Measurements from ENCODE around the gene PHETA1.
A peak's percentile ranks its signal among the peaks of the same experiment; 100 is the strongest.
"Not testable (repeated sequence)": the region's sequence is repeated elsewhere in the genome, so short reads cannot be mapped to it uniquely, and the experiment has no call there.

The PHETA1 gene

GRCh38 chr12:111405149-111405858, 36.4 kb upstream of the PHETA1 start:
- DNase-seq = peak; percentile 51

GRCh38 chr12:111404362-111405148, 35.7 kb upstream of the PHETA1 start:
- no peak for DNase-seq

DNA sequence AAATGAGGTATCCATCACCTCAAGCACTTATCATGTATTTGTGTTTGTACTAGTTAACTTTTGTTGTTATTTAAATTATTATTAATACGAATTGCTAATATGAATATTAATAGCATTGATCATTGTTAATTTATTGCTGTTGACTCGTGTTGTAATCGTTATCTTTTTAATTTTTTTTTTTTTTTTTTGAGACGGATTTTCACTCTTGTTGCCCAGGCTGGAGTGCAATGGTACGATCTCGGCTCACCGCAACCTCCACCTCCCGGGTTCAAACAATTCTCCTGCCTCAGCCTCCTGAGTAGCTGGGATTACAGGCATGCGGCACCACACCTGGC, 33.6 kb upstream of the PHETA1 start:
- DNase-seq = not testable (repeated sequence)

DNA sequence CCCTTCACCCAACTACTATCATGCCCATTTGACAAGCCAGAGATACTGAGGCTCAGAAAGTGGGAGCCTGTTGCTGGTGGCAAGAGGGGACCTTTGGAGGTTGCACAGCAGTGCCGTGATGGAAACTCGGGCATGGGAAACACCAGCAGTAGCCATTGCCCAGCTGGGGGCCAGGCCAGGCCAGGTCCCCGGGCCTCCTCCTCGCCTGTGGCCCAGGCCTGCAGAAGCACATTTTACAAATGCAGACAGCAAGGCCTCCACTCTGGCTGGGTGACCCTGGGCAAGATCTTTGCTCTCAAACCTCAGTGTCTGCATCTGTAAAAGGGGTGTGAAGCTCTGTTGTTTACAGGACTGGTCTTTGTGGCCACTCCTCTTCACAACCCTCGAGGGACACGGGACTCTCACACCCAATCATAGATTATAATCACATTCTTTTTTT, 32.3 kb upstream of the PHETA1 start:
- no peak for DNase-seq

- DNase-seq = not testable (repeated sequence)
Measured at GRCh38 chr12:111399741-111400404, 31.0 kb upstream of the PHETA1 start.

GRCh38 chr12:111398530-111398929, 29.6 kb upstream of the PHETA1 start:
- DNase-seq = no peak

DNA sequence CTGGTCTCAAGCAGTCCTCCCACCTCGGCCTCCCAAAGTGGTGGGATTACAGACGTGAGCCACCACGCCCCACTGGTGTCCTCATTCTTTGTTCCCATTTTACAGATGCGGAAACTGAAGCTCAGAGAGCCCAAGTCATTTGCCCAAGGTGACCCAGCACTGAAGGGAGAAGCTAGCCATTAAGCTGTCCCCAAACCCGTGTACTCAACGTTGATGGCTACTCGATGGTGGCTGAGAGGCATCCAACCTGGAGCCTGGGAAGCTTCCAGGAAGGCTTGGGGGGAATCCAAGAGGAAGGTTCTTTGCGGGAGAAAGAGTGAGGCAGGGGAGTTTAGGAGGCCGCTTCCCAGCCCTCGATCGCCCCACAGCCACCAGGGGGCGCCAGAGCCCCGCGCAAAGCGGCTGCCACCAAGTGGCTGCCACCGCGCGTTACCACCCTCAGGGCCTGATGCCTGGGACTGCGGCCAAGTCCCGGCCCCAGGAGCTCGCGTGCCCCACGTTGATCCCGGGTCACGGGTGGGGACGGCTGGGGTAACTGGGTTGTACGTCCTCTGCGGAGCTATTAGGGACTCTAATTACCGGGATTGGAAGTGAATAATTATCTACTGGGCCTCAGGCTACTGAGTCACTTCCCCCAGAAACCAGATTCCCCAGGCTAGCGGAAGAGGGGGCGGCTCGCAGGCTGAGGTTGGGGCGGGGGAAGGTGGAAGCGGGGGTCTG, 28.0 kb upstream of the PHETA1 start:
- peak; percentile 66 for DNase-seq

- DNase-seq = not testable (repeated sequence)
Measured at GRCh38 chr12:111396271-111396670, 27.4 kb upstream of the PHETA1 start.

DNA sequence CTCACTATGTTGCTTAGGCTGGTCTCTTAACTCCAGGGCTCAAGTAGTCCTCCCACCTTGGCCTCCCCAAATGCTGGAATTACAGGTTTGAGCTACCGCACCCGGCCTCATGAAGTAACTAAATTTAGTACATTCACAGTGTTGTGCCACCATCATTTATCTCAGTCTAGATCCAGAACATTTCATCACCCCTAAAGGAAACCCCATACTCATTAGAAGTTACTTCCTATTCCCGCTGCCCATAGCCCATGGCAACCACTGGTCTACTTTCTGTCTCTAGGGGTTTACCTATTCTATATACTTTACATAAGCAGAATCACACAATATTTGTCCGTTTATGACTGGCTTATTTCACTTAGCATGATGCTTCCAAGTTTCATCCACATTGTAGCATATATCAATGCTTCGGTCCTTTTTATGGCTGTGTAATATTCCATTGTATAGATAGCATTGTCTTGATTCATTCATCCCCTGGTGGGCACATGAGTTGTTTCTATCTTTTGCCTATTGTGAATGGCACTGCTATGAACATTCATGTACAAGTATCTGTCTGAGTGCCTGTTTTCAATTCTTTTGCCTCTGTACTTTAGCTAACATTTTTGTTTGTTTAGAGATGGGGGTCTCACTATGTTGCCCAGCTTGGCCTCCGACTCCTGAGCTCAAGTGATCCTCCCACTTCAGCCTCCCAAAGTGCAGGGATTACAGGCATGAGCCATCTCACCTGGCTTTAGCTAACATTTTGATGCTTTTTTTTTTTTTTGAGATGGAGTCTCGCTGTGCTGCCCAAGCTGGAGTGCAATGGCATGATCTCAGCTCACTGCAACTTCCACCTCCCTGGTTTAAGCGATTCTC, 26.7 kb upstream of the PHETA1 start:
- no peak for DNase-seq

DNA sequence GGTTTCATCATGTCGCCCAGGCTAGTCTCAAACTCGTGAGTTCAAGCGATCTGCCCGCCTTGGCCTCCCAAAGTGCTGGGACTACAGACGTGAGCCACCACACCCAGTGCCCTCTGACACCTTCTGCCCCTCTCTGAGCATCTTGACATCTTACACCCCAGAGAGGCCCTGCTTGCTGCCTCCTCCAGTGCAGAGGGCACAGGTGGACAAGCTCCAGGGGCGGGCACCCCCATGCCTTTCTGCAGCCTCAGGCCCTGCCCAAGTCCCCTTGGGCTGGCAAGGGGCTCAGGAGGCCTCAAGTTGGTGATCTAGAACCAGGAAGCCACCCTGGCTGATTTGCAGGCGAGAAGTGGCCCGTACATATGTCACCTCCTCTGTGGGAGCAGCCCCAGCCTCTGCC, 25.6 kb upstream of the PHETA1 start:
- DNase-seq = no peak

- no peak for DNase-seq
Measured at GRCh38 chr12:111393700-111394300, 24.9 kb upstream of the PHETA1 start.

DNA sequence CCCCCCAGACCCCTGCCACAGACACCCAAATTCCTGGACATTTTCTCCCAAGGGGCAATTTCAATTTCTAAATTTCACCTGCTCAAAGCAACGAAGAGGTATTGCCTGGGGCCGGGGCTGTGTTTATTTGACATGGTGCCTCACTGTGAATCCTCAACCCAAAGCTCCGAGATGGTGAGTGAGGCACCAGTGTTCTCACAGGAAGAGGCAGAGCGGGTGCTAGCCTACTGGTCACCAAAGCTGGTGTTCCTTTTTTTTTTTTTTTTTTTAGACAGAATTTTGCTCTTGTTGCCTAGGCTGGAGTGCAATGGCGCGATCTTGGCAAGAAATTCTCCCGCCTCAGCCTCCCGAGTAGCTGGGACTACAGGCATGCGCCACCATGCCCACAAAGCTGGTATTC, 22.0 kb upstream of the PHETA1 start:
- DNase-seq = no peak

- DNase-seq = no peak
Measured at GRCh38 chr12:111389635-111390034, 20.7 kb upstream of the PHETA1 start.

DNA sequence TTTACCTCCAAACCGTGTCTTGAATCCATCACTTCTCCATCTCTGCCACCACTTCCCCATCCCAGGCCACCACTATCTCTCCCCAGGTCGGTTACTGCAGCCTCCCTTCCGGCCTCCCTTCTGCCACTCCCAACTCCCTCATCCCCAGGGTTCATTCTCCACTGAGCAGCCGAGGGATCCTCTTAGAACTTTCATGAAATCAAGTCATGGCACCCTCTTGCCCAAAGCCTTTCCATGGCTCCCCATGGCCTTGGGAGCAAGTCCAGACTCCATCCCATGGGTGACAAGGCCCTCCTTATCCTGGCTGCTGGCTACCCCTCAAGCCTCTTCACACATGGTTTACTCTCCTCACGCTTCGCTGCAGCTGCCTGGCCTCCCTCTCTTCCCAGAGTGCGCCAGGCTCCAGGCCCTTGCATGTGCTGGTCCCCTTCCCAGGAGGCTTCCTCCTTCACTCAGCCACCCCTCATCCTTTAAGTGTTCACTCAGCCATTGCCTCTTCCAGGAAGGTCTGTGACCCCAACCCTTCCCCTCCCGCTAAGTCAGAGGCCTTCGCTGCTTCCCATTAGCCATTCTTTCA, 18.9 kb upstream of the PHETA1 start:
- no peak for DNase-seq

- DNase-seq = no peak
Measured at GRCh38 chr12:111386885-111387284, 18.0 kb upstream of the PHETA1 start.

DNA sequence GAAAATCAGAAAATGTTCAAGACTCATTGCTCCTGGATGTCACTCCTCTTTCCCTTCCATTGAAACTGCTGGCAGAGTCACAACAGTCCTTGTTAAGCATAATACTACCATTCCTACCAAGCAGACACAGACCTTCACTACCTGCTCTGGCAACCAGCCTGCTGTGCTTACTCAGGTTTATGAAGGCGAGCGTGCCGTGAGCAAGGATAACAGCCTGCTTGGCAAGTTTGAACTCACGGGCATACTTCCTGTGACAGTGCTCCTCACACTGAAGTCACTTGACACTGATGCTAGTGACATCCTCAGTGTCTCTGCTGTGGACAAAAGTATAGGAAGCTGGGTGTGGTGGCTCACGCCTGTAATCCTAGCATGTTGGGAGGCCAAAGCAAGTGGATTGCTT, 15.7 kb upstream of the PHETA1 start:
- DNase-seq = no peak

DNA sequence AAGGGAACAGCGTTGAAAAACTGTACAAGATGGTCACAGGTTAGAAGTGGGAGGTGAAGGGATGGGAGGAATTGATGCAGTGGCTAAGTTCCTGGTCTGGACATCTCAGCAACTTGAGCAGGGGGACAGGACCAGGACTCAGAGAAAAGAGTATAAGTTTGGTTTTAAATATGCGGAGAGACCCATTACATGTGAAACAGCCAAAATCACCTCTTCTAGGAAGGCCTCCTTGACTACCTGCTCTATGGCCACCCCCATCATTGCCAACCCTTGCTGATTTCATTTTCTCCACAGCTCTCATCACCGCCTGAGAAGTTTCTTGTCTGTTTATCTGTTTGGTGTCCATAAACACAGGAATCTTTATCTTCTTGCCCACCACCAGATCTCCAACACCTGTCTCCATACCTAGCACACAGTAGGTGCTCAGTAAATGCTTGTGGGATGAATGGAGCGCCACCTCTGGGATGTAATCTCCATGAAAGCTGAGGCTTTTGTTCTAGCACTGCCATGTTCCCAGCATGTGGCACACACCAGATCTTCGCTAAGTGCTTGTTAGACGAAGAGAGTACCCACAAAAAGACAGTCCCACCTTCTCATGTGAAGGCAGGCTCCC, 11.2 kb upstream of the PHETA1 start:
- no peak for DNase-seq

DNA sequence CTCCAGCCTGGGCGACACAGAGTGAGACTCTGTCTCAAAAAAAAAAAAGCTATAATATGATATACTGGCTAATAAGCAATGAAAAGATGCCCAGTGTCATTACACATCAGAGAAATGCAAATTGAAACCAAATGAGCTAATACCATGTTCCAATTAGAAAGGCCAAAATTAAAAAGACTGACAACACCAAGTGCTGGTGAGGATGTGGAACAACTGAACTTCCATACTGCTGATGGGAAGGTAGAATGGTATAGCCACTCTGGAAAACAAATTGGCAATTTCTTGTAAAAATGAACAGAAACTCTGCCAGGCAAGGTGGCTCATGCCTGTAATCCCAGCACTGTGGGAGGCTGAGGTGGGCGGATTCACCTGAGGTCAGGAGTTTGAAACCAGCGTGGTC, 8.5 kb upstream of the PHETA1 start:
- no peak for DNase-seq

GRCh38 chr12:111373231-111373630, 4.3 kb upstream of the PHETA1 start:
- DNase-seq = not testable (repeated sequence)

DNA sequence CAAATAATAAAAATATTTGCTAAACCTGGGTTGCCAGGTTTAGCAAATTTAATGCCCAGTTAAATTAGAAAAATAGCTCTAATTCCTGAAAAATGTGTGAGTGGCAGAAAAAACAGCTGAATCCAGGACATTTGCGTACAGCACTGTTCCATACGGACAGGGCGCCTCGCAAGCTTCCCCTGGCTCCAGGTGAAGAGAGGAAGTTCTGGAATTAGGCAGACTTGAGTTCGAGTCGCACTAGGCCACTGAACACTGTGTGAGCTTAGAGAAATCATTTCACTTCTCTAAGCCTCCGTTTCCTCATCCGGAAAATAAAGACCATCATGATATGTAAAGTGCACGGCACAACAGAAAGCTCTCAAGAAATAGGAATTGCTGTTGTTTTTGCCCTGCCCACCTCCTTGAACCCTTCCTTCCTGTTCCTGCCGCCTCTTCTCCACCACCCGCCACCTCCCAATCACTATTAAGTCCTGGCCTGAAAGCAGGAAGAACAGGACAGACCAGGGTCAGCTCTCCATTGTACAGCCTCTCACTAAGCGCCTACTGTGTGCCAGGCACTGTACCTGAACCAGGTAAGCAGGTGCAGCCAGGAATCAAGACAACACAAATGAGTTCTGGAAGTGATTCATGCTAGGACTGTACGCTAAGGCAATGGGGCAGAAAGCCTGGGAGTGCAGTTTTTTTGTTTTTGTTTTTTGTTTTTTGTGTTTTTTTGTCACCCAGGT, 763 bp upstream of the PHETA1 start:
- DNase-seq = no peak

Measured in NCI-H510A treated with DMSO at 0.1 percent for 48 hours (cell line).